Breast epithelium (tissue), 4 donors: Measurements from ENCODE around the gene RAB44. TPM values are rescaled to one million over a fixed set of nuclear protein-coding genes. Genes with fewer than 3 reads are reported as not detected.

Source experiments
- DNase-seq, 2 donors: peaks; one replicate each; pipeline ENCODE4 v3.0.0-alpha.2; 2019; ENCODE audit warnings: low spot score in 2 of 2
- H3K27ac ChIP-seq, 2 donors: fragments of 200-600 bp; sonication (generic) in 1 of 2; one replicate each; pipeline ENCODE4 v1.5.1; 2016 to 2019; ENCODE audit warnings: mild to moderate bottlenecking in 1 of 2
- H3K27me3 ChIP-seq, 2 donors: fragments of 200-600 bp; sonication (generic) in 1 of 2; one replicate each; pipeline versions ENCODE4 v1.5.1 to v1.6.0; 2017 to 2019; ENCODE audit warnings: control low read depth in 1 of 2, mild to moderate bottlenecking in 1 of 2
- H3K36me3 ChIP-seq: fragments of 200-600 bp; one replicate; pipeline ENCODE4 v1.5.1; 2019
- H3K4me1 ChIP-seq, 2 donors: fragments of 200-600 bp; sonication (generic); one replicate each; pipeline ENCODE4 v1.5.1; 2016 to 2019; ENCODE audit warnings: control low read depth in 1 of 2
- H3K4me3 ChIP-seq, 3 donors: fragments of 200-600 bp; sonication (generic); 1 replicate in 2 of 3; 2 replicates in 1 of 3; pipeline ENCODE4 v1.5.1; 2016 to 2019; ENCODE audit warnings: mild to moderate bottlenecking in 3 of 3, moderate library complexity in 2 of 3
- H3K9me3 ChIP-seq, 2 donors: fragments of 200-600 bp; sonication (generic) in 1 of 2; one replicate each; pipeline ENCODE4 v1.5.1; 2016 to 2019; ENCODE audit warnings: control low read depth in 1 of 2
- POLR2A ChIP-seq: fragments of 450-650 bp; IDR thresholded peaks from one replicate; pipeline ENCODE4 v1.6.1; 2016; ENCODE audit warnings: antibody characterized with exemption, mild to moderate bottlenecking, moderate library complexity
- POLR2AphosphoS5 ChIP-seq, 3 donors: sonication (generic); formaldehyde crosslinking; IDR thresholded peaks; one replicate each; pipeline ENCODE4 v1.6.1; 2017; ENCODE audit warnings: antibody characterized with exemption in 3 of 3
- intact Hi-C: fragments of 100-400 bp; cut with DNase I; formaldehyde crosslinking; loops from one replicate; pipeline ENCODE4 v1.15.1; 2023; ENCODE audit warnings: low total_unique reads
- total RNA-seq, 3 donors: library from RNA; depleted of rRNA; stranded (reverse); fragments of >200 nt; gene quantifications; one replicate each; pipeline ENCODE4 v1.1.0, GENCODE V29; 2016
- TF ChIP-seq, protein P1 (sequence below), 3 donors: fragments of 450-650 bp; IDR thresholded peaks; one replicate each; pipeline ENCODE4 v1.5.1; 2016 to 2017; ENCODE audit warnings: antibody characterized with exemption in 3 of 3, mild to moderate bottlenecking in 3 of 3, moderate library complexity in 3 of 3

RAB44 gene
- total RNA-seq, 3 donors from 2014 or later: under 0.01 to 1.9 (median 0.29) TPM

DNA sequence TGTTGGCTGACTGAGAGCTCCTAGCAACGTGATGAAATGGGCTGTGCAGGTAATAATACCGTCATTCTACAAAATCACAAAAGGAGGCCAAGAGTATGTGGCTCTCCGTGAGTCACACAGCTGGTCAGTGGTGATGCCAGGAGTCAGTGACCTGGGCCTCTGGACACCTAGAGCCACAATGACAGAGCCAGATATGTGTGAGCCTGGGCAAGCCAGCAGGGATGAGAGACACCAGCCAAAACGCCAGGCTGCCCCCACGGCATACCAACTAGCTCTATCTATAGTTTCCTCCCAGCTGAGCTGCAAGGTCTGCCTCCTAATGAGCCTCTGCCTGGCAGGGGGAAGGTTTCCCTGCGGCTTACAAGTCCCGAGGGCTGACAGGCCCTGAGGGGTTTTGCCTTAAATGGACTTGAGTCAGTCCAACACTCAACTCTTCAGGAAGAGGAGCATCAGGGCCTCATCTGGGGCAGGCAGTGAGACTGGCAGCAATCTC, 71.6 kb downstream of the RAB44 start:
- Histone ChIP-seq H3K9me3 (no peaks in the 10 kb centered on the region), H3K36me3 (no peaks in the 10 kb centered on the region), H3K27ac (no peak overlapping the region), H3K4me1 (no peaks in the 10 kb centered on the region), H3K4me3 (no peak overlapping the region), H3K27me3 (no peaks in the 10 kb centered on the region)
- no peak for TF ChIP-seq POLR2A
- TF ChIP-seq POLR2AphosphoS5 (IDR thresholded peaks at IDR 0.05): no peak
- TF ChIP-seq, protein P1, sequence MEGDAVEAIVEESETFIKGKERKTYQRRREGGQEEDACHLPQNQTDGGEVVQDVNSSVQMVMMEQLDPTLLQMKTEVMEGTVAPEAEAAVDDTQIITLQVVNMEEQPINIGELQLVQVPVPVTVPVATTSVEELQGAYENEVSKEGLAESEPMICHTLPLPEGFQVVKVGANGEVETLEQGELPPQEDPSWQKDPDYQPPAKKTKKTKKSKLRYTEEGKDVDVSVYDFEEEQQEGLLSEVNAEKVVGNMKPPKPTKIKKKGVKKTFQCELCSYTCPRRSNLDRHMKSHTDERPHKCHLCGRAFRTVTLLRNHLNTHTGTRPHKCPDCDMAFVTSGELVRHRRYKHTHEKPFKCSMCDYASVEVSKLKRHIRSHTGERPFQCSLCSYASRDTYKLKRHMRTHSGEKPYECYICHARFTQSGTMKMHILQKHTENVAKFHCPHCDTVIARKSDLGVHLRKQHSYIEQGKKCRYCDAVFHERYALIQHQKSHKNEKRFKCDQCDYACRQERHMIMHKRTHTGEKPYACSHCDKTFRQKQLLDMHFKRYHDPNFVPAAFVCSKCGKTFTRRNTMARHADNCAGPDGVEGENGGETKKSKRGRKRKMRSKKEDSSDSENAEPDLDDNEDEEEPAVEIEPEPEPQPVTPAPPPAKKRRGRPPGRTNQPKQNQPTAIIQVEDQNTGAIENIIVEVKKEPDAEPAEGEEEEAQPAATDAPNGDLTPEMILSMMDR (IDR thresholded peaks at IDR 0.05): no peak
- no peak for DNase-seq
- intact Hi-C loops: no loop called here

- H3K36me3 ChIP-seq: no peaks in the 10 kb centered on the region
- no peaks in the 10 kb centered on the region for H3K27me3 ChIP-seq
- TF ChIP-seq, protein P1 (IDR thresholded peaks at IDR 0.05): no peak
- TF ChIP-seq POLR2AphosphoS5 (IDR thresholded peaks at IDR 0.05): no peak
- no peak for TF ChIP-seq POLR2A
- intact Hi-C loops: loop anchor here (1.0 kb wide), 1 partner anchor 19 kb away; no protein-coding TSS in a partner anchor
- H3K27ac ChIP-seq: no peak overlapping the region
- H3K4me3 ChIP-seq: no peak overlapping the region
- no peaks in the 10 kb centered on the region for H3K4me1 ChIP-seq
- no peak for DNase-seq
- no peaks in the 10 kb centered on the region for H3K9me3 ChIP-seq
Observed at GRCh38 chr6:36769676-36770499, 72.3 kb downstream of the RAB44 start.

DNA sequence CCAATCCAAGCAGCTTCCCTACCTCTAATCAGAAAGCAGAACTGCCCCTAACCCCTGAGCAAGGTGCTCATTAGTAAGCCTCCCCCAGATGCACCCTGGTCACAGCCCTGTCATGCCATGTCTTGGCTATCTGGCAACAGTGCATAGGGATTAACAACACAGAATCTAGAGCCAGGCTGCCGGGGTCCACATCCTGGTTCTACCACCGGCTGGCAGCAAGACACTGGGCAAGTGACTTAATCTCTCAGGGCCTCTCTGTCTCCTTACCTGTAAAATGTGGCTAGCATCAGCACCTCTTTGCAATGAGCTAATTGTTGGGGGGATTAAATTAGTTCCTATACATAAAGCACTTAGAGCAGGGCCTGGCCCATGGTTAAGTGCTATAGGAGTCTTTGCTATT, 73.5 kb downstream of the RAB44 start:
- Histone ChIP-seq H3K36me3 (no peaks in the 10 kb centered on the region), H3K9me3 (no peaks in the 10 kb centered on the region), H3K4me3 (no peak overlapping the region), H3K4me1 (no peaks in the 10 kb centered on the region), H3K27me3 (no peaks in the 10 kb centered on the region), H3K27ac (no peak overlapping the region)
- no peak for DNase-seq
- intact Hi-C loops: no loop called here
- no peak for TF ChIP-seq POLR2A
- TF ChIP-seq POLR2AphosphoS5 (IDR thresholded peaks at IDR 0.05): no peak
- TF ChIP-seq, protein P1 (IDR thresholded peaks at IDR 0.05): no peak

GRCh38 chr6:36772397-36772796, 74.8 kb downstream of the RAB44 start:
- Histone ChIP-seq H3K4me3 (no peak overlapping the region), H3K36me3 (no peaks in the 10 kb centered on the region), H3K27ac (no peak overlapping the region), H3K4me1 (no peaks in the 10 kb centered on the region), H3K27me3 (no peaks in the 10 kb centered on the region), H3K9me3 (no peaks in the 10 kb centered on the region)
- DNase-seq: no peak
- TF ChIP-seq, protein P1 (IDR thresholded peaks at IDR 0.05): no peak
- TF ChIP-seq POLR2A (no peak), POLR2AphosphoS5 (IDR thresholded peaks at IDR 0.05) (no peak)
- intact Hi-C loops: no loop called here

DNA sequence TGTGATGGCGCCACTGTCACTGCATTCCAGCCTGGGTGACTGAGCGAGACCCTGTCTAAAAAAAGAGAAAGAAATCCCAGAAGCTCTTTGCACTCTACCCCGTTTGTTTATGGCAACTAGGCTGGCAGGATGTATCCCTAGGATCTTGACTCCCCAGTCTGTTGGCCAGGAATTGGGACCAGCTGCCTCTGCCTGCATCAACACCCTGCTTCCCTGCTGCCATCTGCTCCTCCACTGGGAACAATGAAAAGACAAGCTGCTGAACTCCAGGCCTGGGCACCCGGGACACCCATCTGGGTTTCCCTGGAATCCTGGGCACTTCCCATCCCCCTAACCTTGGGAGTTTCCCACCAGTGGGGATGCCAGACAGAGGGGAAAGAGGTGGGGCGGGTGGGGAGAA, 76.7 kb downstream of the RAB44 start:
- TF ChIP-seq, protein P1 (IDR thresholded peaks at IDR 0.05): no peak
- no peak for TF ChIP-seq POLR2AphosphoS5 (IDR thresholded peaks at IDR 0.05)
- TF ChIP-seq POLR2A: no peak
- H3K4me3 ChIP-seq: no peak overlapping the region
- no peak for DNase-seq
- intact Hi-C loops: no loop called here
- H3K27me3 ChIP-seq: no peaks in the 10 kb centered on the region
- H3K4me1 ChIP-seq: no peaks in the 10 kb centered on the region
- H3K9me3 ChIP-seq: no peaks in the 10 kb centered on the region
- no peak overlapping the region for H3K27ac ChIP-seq
- no peaks in the 10 kb centered on the region for H3K36me3 ChIP-seq
